Measurements from ENCODE around the gene JUN.

Gene JUN

GRCh38 chr1:58783090-58783992, 506 bp downstream of the JUN start:
- peak; percentile 61 for DNase-seq

- peak; percentile 38 for DNase-seq
Measured at GRCh38 chr1:58782178-58783089, 1.4 kb downstream of the JUN start.

DNA sequence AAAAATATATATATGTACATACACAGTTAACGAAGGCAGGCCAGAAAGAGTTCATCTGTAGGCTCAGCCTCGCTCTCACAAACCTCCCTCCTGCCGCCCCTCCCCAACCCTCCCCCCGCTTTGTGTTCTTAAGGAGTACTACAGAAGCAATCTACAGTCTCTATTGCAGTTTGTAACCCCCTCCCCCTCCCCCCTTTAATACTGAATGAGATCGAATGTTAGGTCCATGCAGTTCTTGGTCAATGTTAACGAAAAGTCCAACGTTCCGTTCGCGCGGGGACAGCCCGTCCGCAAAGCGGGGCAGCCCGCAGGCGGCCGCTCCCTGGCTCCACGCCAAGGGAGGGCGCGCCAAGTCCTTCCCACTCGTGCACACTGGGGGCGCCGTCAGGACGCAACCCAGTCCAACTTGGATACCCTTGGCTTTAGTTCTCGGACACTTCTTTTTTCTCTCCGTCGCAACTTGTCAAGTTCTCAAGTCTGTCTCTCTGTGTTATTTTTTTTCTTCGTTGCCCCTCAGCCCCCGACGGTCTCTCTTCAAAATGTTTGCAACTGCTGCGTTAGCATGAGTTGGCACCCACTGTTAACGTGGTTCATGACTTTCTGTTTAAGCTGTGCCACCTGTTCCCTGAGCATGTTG, 2.2 kb downstream of the JUN start:
- peak; percentile 76 for DNase-seq

DNA sequence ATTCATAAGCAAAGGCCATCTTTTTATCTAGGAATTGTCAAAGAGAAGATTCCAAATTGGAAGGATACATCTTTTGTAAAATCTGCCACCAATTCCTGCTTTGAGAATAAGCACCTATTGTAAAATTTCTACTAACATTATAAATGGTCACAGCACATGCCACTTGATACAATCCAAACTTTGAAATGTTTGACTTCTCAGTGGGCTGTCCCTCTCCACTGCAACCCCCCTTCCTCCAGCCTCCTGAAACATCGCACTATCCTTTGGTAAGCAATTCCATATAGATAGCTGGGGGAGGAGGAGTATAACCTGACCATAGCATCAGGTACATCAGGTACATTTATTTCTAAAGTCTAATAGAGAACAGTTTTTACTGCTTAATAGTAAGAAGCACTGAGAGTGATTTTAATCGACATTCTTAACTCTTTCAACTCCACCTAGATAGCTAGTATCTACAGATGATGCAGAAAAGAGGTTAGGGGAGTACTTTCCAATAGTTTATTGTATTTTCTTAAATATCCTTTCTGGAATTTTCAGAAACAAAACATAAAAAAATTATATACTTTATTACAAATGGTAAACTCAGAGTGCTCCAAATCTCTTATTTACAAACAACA, 2.9 kb downstream of the JUN start:
- no peak for DNase-seq

GRCh38 chr1:58780411-58780810, 3.4 kb downstream of the JUN start:
- no peak for DNase-seq

GRCh38 chr1:58779801-58780382, 4.0 kb downstream of the JUN start:
- DNase-seq, result peak; percentile 47

GRCh38 chr1:58779059-58779754, 4.6 kb downstream of the JUN start:
- no peak for DNase-seq

DNA sequence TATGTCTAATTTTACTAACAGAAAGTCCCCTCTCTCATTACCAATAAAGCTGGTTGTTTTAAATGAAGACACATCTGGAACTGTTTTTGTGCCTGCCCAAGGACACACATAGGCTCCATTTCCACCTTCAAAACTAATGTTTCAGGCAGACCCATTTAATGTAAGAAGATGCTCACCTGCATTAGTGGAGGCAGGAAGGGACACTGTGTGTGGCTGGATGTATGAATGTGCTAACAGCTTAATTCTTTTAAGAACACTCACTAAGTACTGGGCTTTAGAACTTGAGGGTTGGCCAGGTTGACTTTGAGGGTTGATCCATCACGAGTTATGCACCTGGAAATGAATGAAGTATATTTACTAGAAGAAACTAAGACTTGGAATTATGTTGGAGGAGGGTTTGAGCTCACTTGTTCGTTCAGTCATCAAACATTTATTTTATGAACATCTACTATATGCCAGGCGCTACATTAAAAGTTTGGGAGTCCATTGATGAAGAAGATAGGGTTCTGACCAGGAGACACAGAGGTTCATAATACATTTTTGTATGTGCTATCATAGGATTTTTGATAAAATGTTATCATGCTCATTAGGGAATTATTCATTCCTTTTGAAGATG, 5.4 kb downstream of the JUN start:
- DNase-seq, result no peak

DNA sequence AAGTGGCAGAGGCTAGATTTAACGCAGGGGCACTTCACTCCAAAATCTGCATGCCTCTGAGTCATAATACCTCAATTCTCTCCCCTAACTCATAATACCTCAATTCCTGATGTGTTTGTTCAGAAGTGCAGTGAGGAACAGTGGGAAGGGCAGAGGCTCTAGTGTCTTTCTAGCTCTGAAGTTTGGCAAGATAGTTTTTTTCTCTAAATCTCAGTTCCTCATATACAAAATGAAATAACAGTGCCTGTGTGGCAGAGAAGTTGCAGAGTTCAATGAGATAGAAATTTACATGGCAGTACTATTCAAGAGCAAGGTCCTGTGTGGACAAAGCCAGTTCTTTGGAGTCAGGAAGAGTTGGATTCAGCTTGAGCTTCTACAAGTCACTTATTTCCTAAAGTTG, 9.8 kb downstream of the JUN start:
- no peak for DNase-seq

DNA sequence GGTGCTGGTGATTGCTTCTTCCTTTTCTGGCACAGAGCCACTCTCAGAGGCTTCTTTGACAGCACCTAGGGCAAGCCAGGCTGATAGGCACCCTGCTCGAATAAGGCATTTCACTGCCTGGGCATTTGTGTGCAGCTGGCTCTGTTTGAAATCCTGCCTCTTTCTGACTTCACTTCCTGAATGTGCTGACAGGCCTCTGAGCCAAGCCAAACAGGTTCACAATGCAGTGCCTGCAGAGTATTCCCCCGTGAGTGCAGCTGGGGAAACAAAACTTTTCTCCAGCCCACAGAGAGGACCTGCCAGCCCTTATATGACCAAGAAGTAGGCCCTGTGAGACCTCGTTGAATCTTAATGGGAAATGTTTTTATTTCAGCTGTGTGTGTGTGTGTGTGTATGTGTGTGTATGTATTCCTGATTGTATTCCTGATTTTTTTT, 10.4 kb downstream of the JUN start:
- DNase-seq, result peak; percentile 48

DNA sequence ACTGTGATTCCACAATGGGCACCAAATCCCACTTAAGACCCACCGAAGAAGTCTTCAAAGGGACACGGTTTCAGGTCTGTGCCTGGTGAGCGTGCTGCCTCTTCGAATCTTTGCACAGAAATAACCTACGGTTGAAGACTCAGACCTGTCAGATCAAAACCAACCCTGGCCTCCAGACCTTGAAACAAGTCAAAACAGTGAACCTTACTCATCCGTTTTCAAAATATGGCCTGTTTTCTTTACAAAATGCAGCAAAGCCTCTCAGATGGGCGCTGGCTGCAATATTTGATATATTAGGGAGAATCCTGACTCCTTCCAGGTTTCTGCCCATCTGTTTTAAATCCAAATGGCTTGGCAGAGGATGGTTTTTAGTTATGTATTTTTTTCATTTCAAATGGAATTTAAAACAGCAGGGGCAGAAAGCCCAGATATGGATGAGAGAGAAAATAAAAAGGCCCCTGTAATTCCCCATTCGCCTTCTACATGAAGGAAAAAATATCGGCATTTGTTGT, 14.0 kb downstream of the JUN start:
- no peak for DNase-seq

GRCh38 chr1:58768971-58769808, 14.7 kb downstream of the JUN start:
- peak; percentile 64 for DNase-seq

DNA sequence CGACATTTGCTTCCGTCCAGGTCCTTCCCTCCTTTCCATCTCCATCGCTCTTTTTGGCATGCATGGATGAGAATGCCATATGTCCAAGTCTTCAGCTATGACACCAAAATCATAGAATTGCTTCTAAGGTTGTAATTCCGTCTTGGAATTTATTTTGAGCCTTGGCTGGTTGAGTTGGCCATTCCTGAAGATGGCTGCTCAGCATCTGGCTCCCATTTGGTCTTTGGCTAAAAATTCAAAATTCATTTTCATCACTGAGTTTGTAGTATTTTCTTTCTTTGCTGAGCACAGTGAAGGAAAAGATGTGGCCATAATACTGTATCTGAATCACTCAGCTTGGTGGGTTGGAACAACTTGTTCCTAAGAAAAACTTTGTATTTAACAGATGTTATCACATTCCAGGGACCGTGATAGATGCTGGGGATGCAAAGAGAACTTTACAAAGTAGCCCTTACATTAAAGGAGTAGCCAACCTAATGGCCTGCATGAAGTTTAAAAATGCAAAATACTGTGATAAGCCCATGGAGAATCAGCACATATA, 15.6 kb downstream of the JUN start:
- DNase-seq, result no peak

DNA sequence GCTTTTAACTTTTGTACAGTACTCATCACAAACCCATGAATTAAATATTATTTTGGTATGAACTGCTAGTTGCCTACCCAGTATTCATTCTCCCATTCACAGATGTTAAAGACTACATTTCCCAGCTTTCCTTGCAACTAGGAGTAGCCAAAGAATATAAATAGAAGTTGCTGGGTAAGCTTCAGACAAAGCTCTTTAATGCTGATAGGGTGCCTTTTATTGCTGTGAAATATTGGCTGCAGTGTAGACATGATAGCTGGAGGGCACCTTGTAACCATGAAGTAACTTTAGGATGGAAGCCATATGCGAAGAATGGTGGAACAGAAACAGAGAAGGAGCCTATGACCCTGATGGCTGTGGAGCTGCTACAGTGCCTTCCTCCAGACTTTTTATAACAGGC, 16.7 kb downstream of the JUN start:
- no peak for DNase-seq

GRCh38 chr1:58765441-58765840, 18.4 kb downstream of the JUN start:
- no peak for DNase-seq

GRCh38 chr1:58765006-58765405, 18.8 kb downstream of the JUN start:
- DNase-seq, result no peak

DNA sequence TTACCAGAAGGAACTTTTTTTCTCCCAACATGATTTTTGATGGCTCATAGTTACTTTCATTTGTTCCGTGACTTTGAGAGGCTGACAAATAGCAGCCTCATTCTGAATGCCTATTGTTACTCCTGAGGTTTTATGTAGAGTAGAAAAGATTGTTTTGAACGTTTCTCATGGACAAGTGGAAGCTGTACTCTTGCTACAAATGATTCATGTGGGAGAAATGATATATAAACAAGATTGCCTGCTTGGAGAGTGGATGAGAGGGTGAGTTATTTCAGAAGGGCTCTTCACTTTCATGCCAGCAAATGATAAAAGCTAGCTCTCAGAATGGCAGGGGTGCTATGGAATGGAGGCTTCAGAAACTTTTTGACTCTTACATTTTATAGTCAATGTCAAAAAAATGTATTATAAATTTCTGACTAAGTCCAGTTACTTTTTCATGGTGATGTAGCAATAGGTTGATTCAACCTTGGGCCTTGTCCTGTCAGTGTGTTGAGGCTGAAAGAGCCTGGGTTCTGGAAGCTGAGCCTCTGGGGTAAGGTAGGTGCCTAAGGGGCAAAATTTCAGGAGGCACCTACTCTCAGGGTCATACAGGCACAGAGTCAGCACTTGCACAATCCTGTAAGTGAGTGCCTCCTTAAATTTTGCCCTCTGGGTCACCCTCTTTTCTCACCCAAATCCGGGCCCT, 19.4 kb downstream of the JUN start:
- DNase-seq, result peak; percentile 76

DNA sequence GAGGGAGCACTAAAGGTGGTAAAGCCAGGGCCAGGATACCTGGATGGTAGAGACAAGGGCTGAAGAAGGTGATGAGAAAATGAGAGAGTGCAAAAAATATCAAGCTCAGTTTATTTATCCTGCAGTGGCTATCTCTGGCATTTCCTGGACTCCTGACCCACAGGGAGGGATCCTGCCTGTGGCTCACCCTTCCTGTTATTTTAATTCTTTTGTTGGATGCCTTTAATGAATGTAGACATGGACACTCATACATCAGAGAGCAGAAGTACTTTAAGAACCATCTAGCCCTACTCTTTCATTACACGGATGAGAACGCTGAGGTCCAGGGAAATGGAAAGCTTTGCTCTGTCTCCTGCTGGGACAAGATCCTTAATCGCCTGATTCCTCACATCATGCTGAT, 20.6 kb downstream of the JUN start:
- DNase-seq, result peak; percentile 66

DNA sequence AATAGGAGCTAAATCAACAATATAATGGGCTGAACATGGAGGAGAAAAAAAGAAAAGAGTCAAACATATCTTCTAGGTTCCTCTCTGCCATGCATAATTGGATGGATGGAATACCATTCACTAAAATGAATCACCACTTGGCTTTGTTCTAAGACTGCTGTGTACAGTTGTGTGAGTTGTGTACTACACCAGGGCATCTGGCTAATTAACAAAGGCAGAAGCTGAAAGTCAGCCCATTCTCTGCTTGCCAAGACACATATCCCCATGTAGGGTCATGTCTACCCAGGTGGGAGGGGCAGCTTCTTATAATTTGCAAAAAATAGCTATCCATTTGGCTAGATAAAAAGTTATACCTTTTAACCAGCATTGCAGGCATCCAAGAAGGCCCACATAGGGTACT, 21.0 kb downstream of the JUN start:
- DNase-seq, result peak; percentile 51

Measured in fibroblast of skin of abdomen (primary cell).